ENCODE measurements around the gene TPR.

DNA sequence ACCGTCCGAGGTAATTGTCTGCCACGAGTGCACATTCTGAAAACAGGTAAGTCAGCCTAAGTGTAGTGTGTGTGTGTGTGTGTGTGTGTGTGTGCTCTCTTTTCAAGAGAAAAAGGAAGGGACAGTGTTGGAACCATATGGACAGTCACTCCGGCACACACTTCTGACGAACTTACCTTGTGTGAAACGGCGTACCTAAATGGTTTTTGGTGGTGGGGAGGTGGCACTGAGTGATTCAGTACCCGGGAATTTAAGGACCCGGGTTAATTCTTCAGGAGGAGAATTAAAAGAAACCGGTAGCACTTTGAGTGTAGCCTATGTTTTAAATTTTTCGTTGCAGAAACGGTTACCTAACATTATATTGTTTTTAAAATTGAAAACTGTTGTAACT, 871 bp upstream of the TPR start:
- TF ChIP-seq, protein P1, sequence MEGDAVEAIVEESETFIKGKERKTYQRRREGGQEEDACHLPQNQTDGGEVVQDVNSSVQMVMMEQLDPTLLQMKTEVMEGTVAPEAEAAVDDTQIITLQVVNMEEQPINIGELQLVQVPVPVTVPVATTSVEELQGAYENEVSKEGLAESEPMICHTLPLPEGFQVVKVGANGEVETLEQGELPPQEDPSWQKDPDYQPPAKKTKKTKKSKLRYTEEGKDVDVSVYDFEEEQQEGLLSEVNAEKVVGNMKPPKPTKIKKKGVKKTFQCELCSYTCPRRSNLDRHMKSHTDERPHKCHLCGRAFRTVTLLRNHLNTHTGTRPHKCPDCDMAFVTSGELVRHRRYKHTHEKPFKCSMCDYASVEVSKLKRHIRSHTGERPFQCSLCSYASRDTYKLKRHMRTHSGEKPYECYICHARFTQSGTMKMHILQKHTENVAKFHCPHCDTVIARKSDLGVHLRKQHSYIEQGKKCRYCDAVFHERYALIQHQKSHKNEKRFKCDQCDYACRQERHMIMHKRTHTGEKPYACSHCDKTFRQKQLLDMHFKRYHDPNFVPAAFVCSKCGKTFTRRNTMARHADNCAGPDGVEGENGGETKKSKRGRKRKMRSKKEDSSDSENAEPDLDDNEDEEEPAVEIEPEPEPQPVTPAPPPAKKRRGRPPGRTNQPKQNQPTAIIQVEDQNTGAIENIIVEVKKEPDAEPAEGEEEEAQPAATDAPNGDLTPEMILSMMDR (IDR thresholded peaks at IDR 0.05): no peak
- TF ChIP-seq POLR2A (IDR thresholded peaks at IDR 0.05): no peak
